ENCODE measurements around the gene ENPP4.

The ENPP4 gene

GRCh38 chr6:46159229-46159628, 29.4 kb downstream of the ENPP4 start:
- no peak for TF ChIP-seq CTCF (IDR thresholded peaks at IDR 0.05; ENCODE audit: insufficient read depth, low read depth, low read length, missing control alignments)
- H3K4me3 ChIP-seq (ENCODE audit: low read length), result no peak overlapping the region
- DNase-seq (ENCODE audit: low read depth), result no peak

- DNase-seq (ENCODE audit: low read depth), result no peak
- no peak for TF ChIP-seq CTCF (IDR thresholded peaks at IDR 0.05; ENCODE audit: insufficient read depth, low read depth, low read length, missing control alignments)
- H3K4me3 ChIP-seq (ENCODE audit: low read length), result no peak overlapping the region
Measured at GRCh38 chr6:46160102-46160501, 30.3 kb downstream of the ENPP4 start.

- peak; percentile 41 for DNase-seq (ENCODE audit: low read depth)
- no peak for TF ChIP-seq CTCF (IDR thresholded peaks at IDR 0.05; ENCODE audit: insufficient read depth, low read depth, low read length, missing control alignments)
- H3K4me3 ChIP-seq (ENCODE audit: low read length), result peak within 1 kb of the TSS; percentile 48
Measured at GRCh38 chr6:46170357-46171289, 40.8 kb downstream of the ENPP4 start, which contains the start of gene ENPP5. ENPP5 (minus strand) TSS chr6:46170980; CDS start chr6:46168262, 2,718 bp downstream.

GRCh38 chr6:46172176-46172575, 42.4 kb downstream of the ENPP4 start:
- H3K4me3 ChIP-seq (ENCODE audit: low read length), result no peak overlapping the region
- no peak for DNase-seq (ENCODE audit: low read depth)
- no peak for TF ChIP-seq CTCF (IDR thresholded peaks at IDR 0.05; ENCODE audit: insufficient read depth, low read depth, low read length, missing control alignments)

- DNase-seq (ENCODE audit: low read depth), result no peak
- no peak overlapping the region for H3K4me3 ChIP-seq (ENCODE audit: low read length)
- TF ChIP-seq CTCF (IDR thresholded peaks at IDR 0.05; ENCODE audit: insufficient read depth, low read depth, low read length, missing control alignments), result no peak
Measured at GRCh38 chr6:46174904-46175303, 45.1 kb downstream of the ENPP4 start.

- DNase-seq (ENCODE audit: low read depth), result no peak
- no peak overlapping the region for H3K4me3 ChIP-seq (ENCODE audit: low read length)
- no peak for TF ChIP-seq CTCF (IDR thresholded peaks at IDR 0.05; ENCODE audit: insufficient read depth, low read depth, low read length, missing control alignments)
Measured at GRCh38 chr6:46175446-46175845, 45.7 kb downstream of the ENPP4 start.

All from epithelial cell of esophagus (primary cell).